GM12891 (cell line): ENCODE measurements around the gene INPP4A.

Source experiments
- POLR2A ChIP-seq: IDR thresholded peaks from 2 replicates; pipeline ENCODE4 v1.6.1; 2011; ENCODE audit warnings: low read depth, low read length, control low read depth
- POLR2AphosphoS5 ChIP-seq: IDR thresholded peaks from 2 replicates; pipeline ENCODE4 v1.6.1; 2011; ENCODE audit warnings: low read depth, low read length, control low read depth
- POU2F2 ChIP-seq: IDR thresholded peaks from 2 replicates; pipeline ENCODE4 v1.6.1; 2011; ENCODE audit warnings: low read depth, mild to moderate bottlenecking, control low read depth, low read length, moderate library complexity

GRCh38 chr2:98501223-98501622, 56.6 kb downstream of the INPP4A start:
- TF ChIP-seq POU2F2, result no peak
- TF ChIP-seq POLR2AphosphoS5, result no peak
- no peak; the same call in 1 of the 2 replicates for TF ChIP-seq POLR2A
